GM13976 (cell line): Measurements from ENCODE around the gene AIM2.

Source experiments
- DNase-seq: peaks from one replicate; pipeline ENCODE4 v3.0.0; 2012; ENCODE audit warnings: low spot score
- CTCF ChIP-seq: IDR thresholded peaks from 2 replicates; pipeline ENCODE4 v1.5.1; 2012; ENCODE audit warnings: borderline replicate concordance, mild to moderate bottlenecking; ENCODE audit not compliant: insufficient read depth; ENCODE audit errors: extremely low read depth, missing control alignments, control extremely low read depth
- in situ Hi-C: fragments of 300-500 bp; cut with MboI; formaldehyde crosslinking; loops from one replicate; pipeline ENCODE4 v1.12.0; 2022; ENCODE audit warnings: low sequenced_read_pairs, mixed read lengths, inconsistent platforms; ENCODE audit not compliant: unreplicated experiment

Gene AIM2

GRCh38 chr1:159100589-159100988, 24.0 kb upstream of the AIM2 start:
- TF ChIP-seq CTCF = no peak
- in situ Hi-C loops = no loop called here
- DNase-seq = no peak

- TF ChIP-seq CTCF = no peak
- DNase-seq = no peak
- in situ Hi-C loops = no loop called here
These were observed 22.0 kb upstream of the AIM2 start for GRCh38 chr1:159098596-159098995.

DNA sequence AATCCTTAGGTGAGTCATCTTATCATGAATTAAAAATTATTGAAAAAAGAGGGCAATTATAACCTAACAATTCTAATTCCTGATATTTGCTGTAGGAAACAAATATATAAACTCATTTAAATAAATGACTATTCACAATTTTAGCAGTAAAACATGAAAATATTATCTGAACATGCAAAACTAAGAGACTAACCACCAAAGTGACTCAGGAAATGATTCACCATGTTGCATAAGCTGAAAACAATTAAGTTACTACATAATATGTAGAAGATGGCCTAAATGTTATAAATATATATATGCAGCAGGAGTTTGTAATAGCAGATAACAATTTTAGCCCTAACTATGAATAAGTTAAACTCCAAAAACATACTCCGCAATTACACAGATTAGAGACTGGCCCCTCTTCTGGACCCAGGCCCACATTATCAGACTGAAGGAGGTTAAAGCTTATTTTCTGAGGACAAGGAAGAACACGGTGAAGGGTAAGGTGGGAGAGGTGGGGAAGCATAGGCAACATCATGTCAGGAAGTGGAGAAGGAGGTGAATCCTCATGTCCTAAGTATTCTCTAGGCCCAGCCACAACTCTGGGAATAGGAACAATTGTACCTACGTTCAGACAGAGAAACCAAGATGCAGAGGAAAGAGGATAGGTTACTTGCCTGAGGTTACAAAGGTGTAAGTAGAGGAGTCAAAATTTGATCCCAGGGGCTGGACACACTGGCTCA, 15.6 kb upstream of the AIM2 start:
- no peak for DNase-seq
- TF ChIP-seq CTCF = no peak
- in situ Hi-C loops = no loop called here

DNA sequence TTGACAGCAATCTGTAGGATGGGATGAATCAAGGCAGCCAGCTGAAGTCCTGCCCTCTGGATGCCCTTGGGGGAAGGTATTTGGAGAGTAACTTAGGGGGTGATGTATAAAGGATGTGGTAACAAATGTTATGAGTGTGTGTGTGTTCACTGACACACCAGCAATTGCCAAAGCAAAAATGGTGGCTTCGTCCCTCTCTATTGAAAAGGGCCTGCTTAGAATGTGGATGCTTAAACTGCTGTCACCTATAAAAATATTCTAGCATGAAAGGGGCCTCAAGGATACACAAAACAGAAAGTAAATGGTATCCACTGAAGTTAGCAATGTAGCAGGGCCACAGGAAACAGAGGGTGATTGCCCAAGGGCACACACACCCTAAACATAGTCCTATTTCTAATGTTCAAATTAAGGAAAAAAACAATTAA, 15.1 kb upstream of the AIM2 start:
- in situ Hi-C loops = no loop called here
- no peak for DNase-seq
- TF ChIP-seq CTCF = no peak

GRCh38 chr1:159091180-159091560, 14.6 kb upstream of the AIM2 start:
- in situ Hi-C loops = no loop called here
- TF ChIP-seq CTCF = no peak
- DNase-seq = no peak

GRCh38 chr1:159090286-159091179, 14.0 kb upstream of the AIM2 start:
- TF ChIP-seq CTCF = no peak
- DNase-seq = no peak
- in situ Hi-C loops = no loop called here
